Measurements from ENCODE around the gene PGAM2. TPM values are rescaled to one million over a fixed set of nuclear protein-coding genes. Genes with fewer than 3 reads are reported as not detected.
"Not testable (repeated sequence)": the region's sequence is repeated elsewhere in the genome, so short reads cannot be mapped to it uniquely, and the experiment has no call there.

The PGAM2 gene
- polyA plus RNA-seq, 3 donors, result 0.13 TPM; not detected in 2

GRCh38 chr7:44033971-44034844 lies 31.2 kb downstream of the PGAM2 start:
- H3K4me2 ChIP-seq (replicated peaks; ENCODE audit: extremely low read depth, low read length, poor library complexity, severe bottlenecking); H3K36me3 ChIP-seq (replicated peaks in 1 of 2; ENCODE audit: control insufficient read depth in 1 of 2, insufficient read depth in 2 of 2, low read length in 2 of 2); H3K27ac ChIP-seq (ENCODE audit: low read depth in 1 of 2, low read length in 2 of 2); H3K4me1 ChIP-seq (ENCODE audit: control insufficient read depth in 1 of 2, insufficient read depth in 2 of 2, low read length in 2 of 2); H3K4me3 Mint-ChIP-seq; H3K4me1 Mint-ChIP-seq; H3K27me3 ChIP-seq (ENCODE audit: control insufficient read depth in 2 of 2, insufficient read depth in 2 of 2, low read length in 2 of 2); H4K20me1 ChIP-seq (ENCODE audit: insufficient read depth, low read length); intact Hi-C loops (cut with micrococcal nuclease); H3K27me3 Mint-ChIP-seq (ENCODE audit: low read depth in 3 of 3); H2AFZ ChIP-seq (ENCODE audit: insufficient read depth, low read depth, low read length, poor library complexity, severe bottlenecking); H3K9ac ChIP-seq (ENCODE audit: insufficient read depth, low read length, poor library complexity, severe bottlenecking); H3K4me3 ChIP-seq (replicated peaks in 1 of 3; ENCODE audit: low read depth in 2 of 3, low read length in 3 of 3); H3K36me3 Mint-ChIP-seq; H3K9me3 ChIP-seq (replicated peaks in 1 of 2; ENCODE audit: control insufficient read depth in 1 of 2, insufficient read depth in 1 of 2, low read length in 2 of 2); H3K27ac Mint-ChIP-seq; H3K79me2 ChIP-seq (ENCODE audit: insufficient read depth, low read length); H3K9me3 Mint-ChIP-seq; DNase-seq: not testable (repeated sequence)
- 89% methylated on average over 2 of the region's 18 CpGs for WGBS (ENCODE audit: insufficient coverage)

- H3K27me3 ChIP-seq (ENCODE audit: control insufficient read depth in 2 of 2, insufficient read depth in 2 of 2, low read length in 2 of 2); H3K9me3 Mint-ChIP-seq; H3K4me1 Mint-ChIP-seq; H3K36me3 ChIP-seq (replicated peaks in 1 of 2; ENCODE audit: control insufficient read depth in 1 of 2, insufficient read depth in 2 of 2, low read length in 2 of 2); H3K27me3 Mint-ChIP-seq (ENCODE audit: low read depth in 3 of 3); H3K9ac ChIP-seq (ENCODE audit: insufficient read depth, low read length, poor library complexity, severe bottlenecking); DNase-seq; H3K4me3 Mint-ChIP-seq; intact Hi-C loops (cut with micrococcal nuclease); H3K27ac ChIP-seq (ENCODE audit: low read depth in 1 of 2, low read length in 2 of 2); H3K79me2 ChIP-seq (ENCODE audit: insufficient read depth, low read length); H4K20me1 ChIP-seq (ENCODE audit: insufficient read depth, low read length); H3K4me2 ChIP-seq (replicated peaks; ENCODE audit: extremely low read depth, low read length, poor library complexity, severe bottlenecking); H3K9me3 ChIP-seq (replicated peaks in 1 of 2; ENCODE audit: control insufficient read depth in 1 of 2, insufficient read depth in 1 of 2, low read length in 2 of 2); H3K36me3 Mint-ChIP-seq; H3K4me1 ChIP-seq (ENCODE audit: control insufficient read depth in 1 of 2, insufficient read depth in 2 of 2, low read length in 2 of 2); H2AFZ ChIP-seq (ENCODE audit: insufficient read depth, low read depth, low read length, poor library complexity, severe bottlenecking); H3K4me3 ChIP-seq (replicated peaks in 1 of 3; ENCODE audit: low read depth in 2 of 3, low read length in 3 of 3); H3K27ac Mint-ChIP-seq: not testable (repeated sequence)
- 100% methylated on average over 1 of the region's 6 CpGs for WGBS (ENCODE audit: insufficient coverage)
These were observed 33.3 kb downstream of the PGAM2 start for GRCh38 chr7:44032031-44032430.

GRCh38 chr7:44031319-44031718 lies 34.0 kb downstream of the PGAM2 start:
- H3K36me3 ChIP-seq (replicated peaks in 1 of 2; ENCODE audit: control insufficient read depth in 1 of 2, insufficient read depth in 2 of 2, low read length in 2 of 2); H3K9me3 ChIP-seq (replicated peaks in 1 of 2; ENCODE audit: control insufficient read depth in 1 of 2, insufficient read depth in 1 of 2, low read length in 2 of 2); H3K27me3 ChIP-seq (ENCODE audit: control insufficient read depth in 2 of 2, insufficient read depth in 2 of 2, low read length in 2 of 2); H3K4me3 ChIP-seq (replicated peaks in 1 of 3; ENCODE audit: low read depth in 2 of 3, low read length in 3 of 3); H3K27ac ChIP-seq (ENCODE audit: low read depth in 1 of 2, low read length in 2 of 2); H3K9me3 Mint-ChIP-seq; H3K4me3 Mint-ChIP-seq; DNase-seq; H3K9ac ChIP-seq (ENCODE audit: insufficient read depth, low read length, poor library complexity, severe bottlenecking); H3K4me2 ChIP-seq (replicated peaks; ENCODE audit: extremely low read depth, low read length, poor library complexity, severe bottlenecking); H3K4me1 ChIP-seq (ENCODE audit: control insufficient read depth in 1 of 2, insufficient read depth in 2 of 2, low read length in 2 of 2); H3K27me3 Mint-ChIP-seq (ENCODE audit: low read depth in 3 of 3); H3K36me3 Mint-ChIP-seq; H4K20me1 ChIP-seq (ENCODE audit: insufficient read depth, low read length); H3K27ac Mint-ChIP-seq; H3K4me1 Mint-ChIP-seq; intact Hi-C loops (cut with micrococcal nuclease); H2AFZ ChIP-seq (ENCODE audit: insufficient read depth, low read depth, low read length, poor library complexity, severe bottlenecking); H3K79me2 ChIP-seq (ENCODE audit: insufficient read depth, low read length): not testable (repeated sequence)
- 94% methylated on average over 10 of the region's 13 CpGs for WGBS (ENCODE audit: insufficient coverage)

- H3K27ac ChIP-seq (ENCODE audit: low read depth in 1 of 2, low read length in 2 of 2); H2AFZ ChIP-seq (ENCODE audit: insufficient read depth, low read depth, low read length, poor library complexity, severe bottlenecking); intact Hi-C loops (cut with micrococcal nuclease); H3K4me1 ChIP-seq (ENCODE audit: control insufficient read depth in 1 of 2, insufficient read depth in 2 of 2, low read length in 2 of 2); H3K27me3 ChIP-seq (ENCODE audit: control insufficient read depth in 2 of 2, insufficient read depth in 2 of 2, low read length in 2 of 2); H3K4me2 ChIP-seq (replicated peaks; ENCODE audit: extremely low read depth, low read length, poor library complexity, severe bottlenecking); H3K4me3 Mint-ChIP-seq; H3K27ac Mint-ChIP-seq; H3K79me2 ChIP-seq (ENCODE audit: insufficient read depth, low read length); H4K20me1 ChIP-seq (ENCODE audit: insufficient read depth, low read length); H3K9ac ChIP-seq (ENCODE audit: insufficient read depth, low read length, poor library complexity, severe bottlenecking); DNase-seq; H3K9me3 ChIP-seq (replicated peaks in 1 of 2; ENCODE audit: control insufficient read depth in 1 of 2, insufficient read depth in 1 of 2, low read length in 2 of 2); H3K9me3 Mint-ChIP-seq; H3K4me1 Mint-ChIP-seq; H3K36me3 Mint-ChIP-seq; H3K4me3 ChIP-seq (replicated peaks in 1 of 3; ENCODE audit: low read depth in 2 of 3, low read length in 3 of 3); H3K36me3 ChIP-seq (replicated peaks in 1 of 2; ENCODE audit: control insufficient read depth in 1 of 2, insufficient read depth in 2 of 2, low read length in 2 of 2); H3K27me3 Mint-ChIP-seq (ENCODE audit: low read depth in 3 of 3): not testable (repeated sequence)
- WGBS (ENCODE audit: insufficient coverage), result no CpG with 5 or more reads among the region's 5 CpGs
These were observed 35.3 kb downstream of the PGAM2 start for GRCh38 chr7:44030029-44030428.
